ENCODE measurements around the gene KRTAP19-2.

DNA sequence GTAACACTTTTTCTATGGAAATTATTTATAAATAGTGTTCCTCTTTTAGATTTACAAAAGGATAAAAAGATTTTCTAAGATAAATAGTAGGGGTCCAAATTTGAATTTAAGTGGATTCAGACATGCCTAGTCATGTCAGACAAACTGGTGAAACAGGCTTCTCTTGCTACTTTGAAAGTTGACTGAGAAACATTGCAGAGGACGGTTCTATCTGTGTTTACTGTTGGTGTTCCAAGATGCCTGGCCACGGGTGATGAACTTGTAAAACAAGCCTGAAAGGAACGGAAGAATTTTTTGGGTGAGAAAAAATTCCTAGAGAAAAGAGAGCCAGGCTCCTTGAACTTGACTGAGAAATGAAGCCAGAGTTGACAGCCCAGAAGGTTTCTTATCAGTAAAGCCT lies 9.2 kb downstream of the KRTAP19-2 start:
- TF ChIP-seq ESRRA (IDR thresholded peaks at IDR 0.05; ENCODE audit: borderline replicate concordance, low read depth), result no peak
- TF ChIP-seq, protein P1, sequence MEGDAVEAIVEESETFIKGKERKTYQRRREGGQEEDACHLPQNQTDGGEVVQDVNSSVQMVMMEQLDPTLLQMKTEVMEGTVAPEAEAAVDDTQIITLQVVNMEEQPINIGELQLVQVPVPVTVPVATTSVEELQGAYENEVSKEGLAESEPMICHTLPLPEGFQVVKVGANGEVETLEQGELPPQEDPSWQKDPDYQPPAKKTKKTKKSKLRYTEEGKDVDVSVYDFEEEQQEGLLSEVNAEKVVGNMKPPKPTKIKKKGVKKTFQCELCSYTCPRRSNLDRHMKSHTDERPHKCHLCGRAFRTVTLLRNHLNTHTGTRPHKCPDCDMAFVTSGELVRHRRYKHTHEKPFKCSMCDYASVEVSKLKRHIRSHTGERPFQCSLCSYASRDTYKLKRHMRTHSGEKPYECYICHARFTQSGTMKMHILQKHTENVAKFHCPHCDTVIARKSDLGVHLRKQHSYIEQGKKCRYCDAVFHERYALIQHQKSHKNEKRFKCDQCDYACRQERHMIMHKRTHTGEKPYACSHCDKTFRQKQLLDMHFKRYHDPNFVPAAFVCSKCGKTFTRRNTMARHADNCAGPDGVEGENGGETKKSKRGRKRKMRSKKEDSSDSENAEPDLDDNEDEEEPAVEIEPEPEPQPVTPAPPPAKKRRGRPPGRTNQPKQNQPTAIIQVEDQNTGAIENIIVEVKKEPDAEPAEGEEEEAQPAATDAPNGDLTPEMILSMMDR (IDR thresholded peaks at IDR 0.05 in 2 of 3, conservative IDR thresholded peaks at IDR 0.05 in 1 of 3; ENCODE audit: insufficient read depth in 2 of 3, low read depth in 1 of 3, low read length in 3 of 3), result no peak
- TF ChIP-seq, protein P2, sequence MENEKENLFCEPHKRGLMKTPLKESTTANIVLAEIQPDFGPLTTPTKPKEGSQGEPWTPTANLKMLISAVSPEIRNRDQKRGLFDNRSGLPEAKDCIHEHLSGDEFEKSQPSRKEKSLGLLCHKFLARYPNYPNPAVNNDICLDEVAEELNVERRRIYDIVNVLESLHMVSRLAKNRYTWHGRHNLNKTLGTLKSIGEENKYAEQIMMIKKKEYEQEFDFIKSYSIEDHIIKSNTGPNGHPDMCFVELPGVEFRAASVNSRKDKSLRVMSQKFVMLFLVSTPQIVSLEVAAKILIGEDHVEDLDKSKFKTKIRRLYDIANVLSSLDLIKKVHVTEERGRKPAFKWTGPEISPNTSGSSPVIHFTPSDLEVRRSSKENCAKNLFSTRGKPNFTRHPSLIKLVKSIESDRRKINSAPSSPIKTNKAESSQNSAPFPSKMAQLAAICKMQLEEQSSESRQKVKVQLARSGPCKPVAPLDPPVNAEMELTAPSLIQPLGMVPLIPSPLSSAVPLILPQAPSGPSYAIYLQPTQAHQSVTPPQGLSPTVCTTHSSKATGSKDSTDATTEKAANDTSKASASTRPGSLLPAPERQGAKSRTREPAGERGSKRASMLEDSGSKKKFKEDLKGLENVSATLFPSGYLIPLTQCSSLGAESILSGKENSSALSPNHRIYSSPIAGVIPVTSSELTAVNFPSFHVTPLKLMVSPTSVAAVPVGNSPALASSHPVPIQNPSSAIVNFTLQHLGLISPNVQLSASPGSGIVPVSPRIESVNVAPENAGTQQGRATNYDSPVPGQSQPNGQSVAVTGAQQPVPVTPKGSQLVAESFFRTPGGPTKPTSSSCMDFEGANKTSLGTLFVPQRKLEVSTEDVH (IDR thresholded peaks at IDR 0.05; ENCODE audit: low read depth, partially characterized antibody), result no peak
- TF ChIP-seq NFXL1 (CRISPR knock-in tag; IDR thresholded peaks at IDR 0.05), result no peak
- no peak for TF ChIP-seq ARNT (IDR thresholded peaks at IDR 0.05)
- TF ChIP-seq PML (IDR thresholded peaks at IDR 0.05; ENCODE audit: low read length), result no peak
- no peak for TF ChIP-seq ZNF253 (CRISPR knock-in tag; conservative IDR thresholded peaks at IDR 0.05)
- no peak for TF ChIP-seq PRPF4 (IDR thresholded peaks at IDR 0.05; ENCODE audit: insufficient read depth, low read depth, low read length, poor library complexity, severe bottlenecking)
- no peak for TF ChIP-seq ZNF24 (IDR thresholded peaks at IDR 0.05)
- TF ChIP-seq ZKSCAN3 (CRISPR knock-in tag; IDR thresholded peaks at IDR 0.05), result no peak
- TF ChIP-seq, protein P3, sequence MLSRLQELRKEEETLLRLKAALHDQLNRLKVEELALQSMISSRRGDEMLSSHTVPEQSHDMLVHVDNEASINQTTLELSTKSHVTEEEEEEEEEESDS (CRISPR knock-in tag; IDR thresholded peaks at IDR 0.05), result no peak
- no peak for TF ChIP-seq ZFX (CRISPR knock-in tag; IDR thresholded peaks at IDR 0.05)
- TF ChIP-seq GABPA (tag; conservative IDR thresholded peaks at IDR 0.05; ENCODE audit: low read depth), result no peak

Data from K562 (cell line).